NCI-H460 (cell line): ENCODE results near the gene PRRT2. TPM values are rescaled to one million over a fixed set of nuclear protein-coding genes. Genes with fewer than 3 reads are reported as not detected.
"Not testable (repeated sequence)": the region's sequence is repeated elsewhere in the genome, so short reads cannot be mapped to it uniquely, and the experiment has no call there.

Source experiments
- DNase-seq: peaks from one replicate; pipeline ENCODE4 v3.0.0-alpha.2; 2016; ENCODE audit warnings: low read depth; ENCODE audit errors: extremely low read depth
- total RNA-seq: library from RNA; depleted of rRNA; stranded (reverse); fragments of >200 nt; shearing (Covaris generic); gene quantifications from 2 replicates; pipeline ENCODE4 v1.2.3, GENCODE V29; 2014

The PRRT2 gene
- total RNA-seq, 1 experiment from 2014 or later: 0.22 TPM

DNA sequence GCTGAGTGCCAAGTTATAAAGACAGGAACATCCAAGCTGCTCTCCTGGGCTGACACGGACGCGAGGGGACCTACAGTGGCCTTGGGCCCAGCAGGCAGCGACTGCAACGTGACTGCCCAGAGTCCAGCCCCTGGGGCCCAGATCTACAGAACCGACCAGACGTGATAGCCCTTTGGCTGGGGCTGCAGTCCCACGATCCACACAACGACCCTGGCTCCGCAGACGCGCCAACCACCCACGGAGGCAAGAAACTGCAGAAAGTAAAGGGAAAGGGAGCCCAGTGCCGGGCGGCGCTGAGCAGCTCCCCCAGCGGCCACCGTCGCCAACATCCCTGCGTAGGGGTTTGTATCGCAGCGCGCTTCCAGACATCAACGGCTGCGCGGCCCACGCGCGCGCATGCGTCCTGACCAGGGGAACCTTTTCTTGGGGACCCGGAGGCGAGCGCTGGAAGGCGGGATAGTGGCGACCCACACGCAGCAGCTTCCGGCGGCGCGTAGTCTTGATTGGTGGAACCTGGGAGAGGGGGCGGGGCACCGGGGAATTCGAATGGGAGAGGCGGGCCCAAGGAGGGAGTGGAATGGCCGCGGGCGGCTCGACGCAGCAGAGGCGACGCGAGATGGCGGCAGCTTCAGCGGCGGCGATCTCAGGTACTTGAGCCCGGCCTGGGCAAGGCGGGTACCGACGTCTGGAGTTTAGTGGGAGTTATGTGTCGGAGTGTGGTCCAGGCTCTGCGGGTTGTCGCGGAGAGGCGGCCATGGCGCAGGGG is 21.6 kb upstream of the PRRT2 start, which contains the start of gene KIF22:
TSS of gene KIF22 (plus strand) at position 569 of the 766 bp plus-strand sequence. CDS start at position 578, 9 bp downstream.
- DNase-seq: peak; percentile 98

DNA sequence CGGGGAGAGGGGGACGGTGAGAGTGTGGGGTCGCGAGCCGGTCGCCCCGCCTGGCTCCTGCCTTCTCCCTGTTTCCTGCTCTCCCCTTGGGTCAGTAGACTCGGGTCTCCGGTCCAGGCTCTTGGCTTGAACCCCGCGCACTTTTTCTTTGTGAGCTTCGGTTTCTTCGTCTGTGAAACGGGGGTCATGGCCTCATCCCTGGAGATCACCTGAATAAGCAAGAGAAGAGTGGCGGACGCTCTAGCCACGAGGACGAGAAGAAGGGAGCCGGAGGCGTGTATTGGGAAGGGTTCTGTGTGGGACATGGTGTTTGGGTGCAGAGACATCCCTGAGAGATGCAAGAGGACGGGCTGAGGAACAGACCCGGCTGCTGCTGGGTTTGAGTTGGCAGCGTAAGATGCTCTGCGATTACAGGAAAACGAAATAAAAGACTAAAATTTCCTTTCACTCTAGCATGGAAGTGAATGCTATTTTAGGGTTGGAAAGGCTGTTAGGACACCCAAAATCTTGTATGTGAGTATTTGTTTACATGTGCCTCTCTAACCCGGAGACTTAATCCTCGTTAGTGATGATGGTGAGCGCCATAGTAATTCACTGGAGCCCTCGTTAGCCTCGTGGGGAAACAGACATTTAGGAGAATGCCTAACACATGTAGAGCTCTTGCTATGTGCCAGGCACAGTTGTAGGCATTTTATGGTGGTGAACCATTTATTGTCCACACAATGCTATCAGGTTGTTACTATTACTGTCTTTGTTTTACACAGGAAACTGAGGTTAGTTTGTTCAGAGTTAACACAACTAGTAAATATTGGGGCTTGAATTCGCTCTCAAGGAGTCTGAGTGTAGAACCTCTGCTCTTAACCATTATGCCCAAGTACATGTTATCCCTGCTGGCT is 20.8 kb upstream of the PRRT2 start:
- DNase-seq: no peak

DNA sequence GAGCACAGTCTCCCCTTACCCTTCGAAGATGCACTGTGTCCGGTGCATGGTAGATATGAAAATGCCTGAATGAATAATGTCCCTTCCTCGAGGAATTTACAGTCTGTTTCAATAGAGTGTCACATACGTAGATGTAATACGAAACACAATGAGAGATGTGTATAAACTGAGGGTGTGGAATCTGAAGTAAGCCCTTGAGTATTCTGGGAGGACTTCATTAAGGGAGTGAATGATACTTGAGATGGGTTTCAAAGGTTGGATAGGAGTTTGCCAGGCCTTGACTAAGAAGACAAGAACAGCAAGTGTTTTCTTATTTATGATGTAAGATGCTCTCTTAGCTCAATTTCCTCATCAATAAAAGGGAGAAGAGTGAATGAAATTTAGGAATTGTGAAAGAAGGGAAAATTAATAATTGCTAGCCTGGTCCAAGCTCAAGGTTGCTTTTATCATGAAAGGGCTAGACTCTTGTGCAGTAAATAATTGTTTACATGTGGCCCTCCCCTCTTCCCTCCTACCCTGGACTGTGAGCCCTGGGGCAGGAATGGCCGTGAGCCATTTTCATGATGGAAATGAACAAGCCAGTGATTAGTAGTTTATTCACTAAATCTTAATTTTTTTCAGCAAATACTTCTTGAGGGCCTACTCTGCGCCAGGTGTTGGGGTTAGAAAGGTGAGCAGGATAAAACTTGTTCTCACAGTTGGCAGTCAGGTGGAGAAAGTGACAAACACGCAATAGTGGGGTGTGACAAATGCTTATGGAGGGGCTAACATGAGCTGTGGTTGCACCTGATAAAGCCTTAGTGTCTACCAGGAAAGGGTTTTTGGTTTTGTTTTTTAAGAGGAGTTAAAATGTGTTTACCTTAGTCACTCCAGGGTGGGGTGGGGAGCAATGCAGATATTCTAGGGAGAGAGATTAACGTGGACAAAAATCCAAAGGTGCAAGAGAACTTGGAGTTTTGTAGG is 19.9 kb upstream of the PRRT2 start:
- peak; percentile 68 for DNase-seq

DNA sequence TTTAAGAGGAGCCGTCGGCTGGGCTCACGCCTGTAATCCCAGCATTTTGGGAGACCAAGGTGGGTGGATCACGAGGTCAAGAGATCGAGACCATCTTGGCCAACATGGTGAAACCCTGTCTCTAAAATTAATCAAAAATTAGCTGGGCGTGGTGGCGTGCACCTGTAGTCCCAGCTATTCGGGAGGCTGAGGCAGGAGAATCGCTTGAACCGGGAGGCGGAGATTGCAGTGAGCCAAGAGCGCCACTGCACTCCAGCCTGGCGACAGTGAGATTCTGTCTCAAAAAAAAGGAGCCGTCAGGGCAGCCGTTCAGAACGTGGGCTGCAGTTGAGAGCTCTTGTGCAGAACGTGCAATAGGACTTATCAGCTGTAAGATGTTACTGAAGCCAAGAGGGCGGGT is 18.8 kb upstream of the PRRT2 start:
- not testable (repeated sequence) for DNase-seq

DNA sequence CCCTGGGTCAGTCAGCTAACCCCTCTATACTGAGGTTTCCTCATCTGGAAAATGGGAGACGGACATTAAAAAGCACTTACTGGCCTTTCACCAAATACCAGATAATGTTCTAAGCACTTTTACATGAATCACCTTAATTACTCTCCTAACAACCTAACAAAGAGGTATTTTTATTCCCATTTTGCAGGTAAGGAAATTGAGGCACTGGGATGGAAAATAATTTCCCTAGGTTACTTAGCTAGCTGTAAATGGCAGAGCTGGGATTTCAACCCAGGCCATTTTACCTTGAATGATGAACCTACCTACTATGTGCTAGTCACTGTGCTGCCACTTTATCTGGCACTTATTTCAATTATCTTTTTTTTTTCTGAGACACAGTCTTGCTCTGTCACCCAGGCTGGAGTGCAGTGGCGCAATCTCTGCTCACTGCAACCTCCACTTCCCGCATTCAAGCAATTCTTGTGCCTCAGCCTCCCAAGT is 17.7 kb upstream of the PRRT2 start:
- DNase-seq: no peak

DNA sequence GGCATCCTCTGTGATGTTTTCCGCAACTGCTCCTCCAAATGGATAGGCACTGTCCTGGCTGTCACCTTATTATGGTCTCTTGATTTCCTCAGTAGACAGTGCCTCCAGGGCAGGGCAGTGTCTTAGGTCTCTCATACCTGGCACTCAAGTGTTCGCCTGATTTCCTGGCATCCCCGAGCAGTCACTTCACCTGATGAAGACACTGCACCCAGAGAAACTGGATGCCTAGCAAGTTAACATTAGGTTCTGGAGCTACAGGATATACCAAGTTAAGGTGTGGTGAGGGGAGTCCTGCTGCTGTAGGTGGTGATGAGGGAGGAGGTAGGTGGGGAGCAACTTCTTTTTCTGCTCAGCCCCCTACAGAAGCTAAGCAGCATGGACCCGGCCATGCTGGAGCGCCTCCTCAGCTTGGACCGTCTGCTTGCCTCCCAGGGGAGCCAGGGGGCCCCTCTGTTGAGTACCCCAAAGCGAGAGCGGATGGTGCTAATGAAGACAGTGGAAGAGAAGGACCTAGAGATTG is 9.5 kb upstream of the PRRT2 start:
- no peak for DNase-seq

DNA sequence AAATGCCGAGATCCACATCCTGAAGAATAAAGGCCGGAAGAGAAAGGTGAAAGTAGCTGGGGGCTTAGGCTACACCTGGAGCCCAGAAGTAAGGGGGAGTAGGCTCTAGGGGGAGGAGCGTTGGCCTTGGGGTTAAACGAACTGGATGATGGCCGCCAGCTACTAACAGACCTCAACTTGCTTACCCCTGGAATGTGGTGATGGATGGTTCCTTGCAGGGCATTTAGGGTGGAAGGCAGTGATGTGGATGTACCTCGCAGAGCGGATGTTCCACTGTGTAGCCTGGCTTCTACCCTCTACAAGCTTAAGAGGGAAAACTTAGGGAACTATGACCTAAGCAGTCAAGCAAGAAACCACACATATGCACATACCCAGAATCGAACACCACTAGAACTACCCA is 8.0 kb upstream of the PRRT2 start:
- DNase-seq: no peak

DNA sequence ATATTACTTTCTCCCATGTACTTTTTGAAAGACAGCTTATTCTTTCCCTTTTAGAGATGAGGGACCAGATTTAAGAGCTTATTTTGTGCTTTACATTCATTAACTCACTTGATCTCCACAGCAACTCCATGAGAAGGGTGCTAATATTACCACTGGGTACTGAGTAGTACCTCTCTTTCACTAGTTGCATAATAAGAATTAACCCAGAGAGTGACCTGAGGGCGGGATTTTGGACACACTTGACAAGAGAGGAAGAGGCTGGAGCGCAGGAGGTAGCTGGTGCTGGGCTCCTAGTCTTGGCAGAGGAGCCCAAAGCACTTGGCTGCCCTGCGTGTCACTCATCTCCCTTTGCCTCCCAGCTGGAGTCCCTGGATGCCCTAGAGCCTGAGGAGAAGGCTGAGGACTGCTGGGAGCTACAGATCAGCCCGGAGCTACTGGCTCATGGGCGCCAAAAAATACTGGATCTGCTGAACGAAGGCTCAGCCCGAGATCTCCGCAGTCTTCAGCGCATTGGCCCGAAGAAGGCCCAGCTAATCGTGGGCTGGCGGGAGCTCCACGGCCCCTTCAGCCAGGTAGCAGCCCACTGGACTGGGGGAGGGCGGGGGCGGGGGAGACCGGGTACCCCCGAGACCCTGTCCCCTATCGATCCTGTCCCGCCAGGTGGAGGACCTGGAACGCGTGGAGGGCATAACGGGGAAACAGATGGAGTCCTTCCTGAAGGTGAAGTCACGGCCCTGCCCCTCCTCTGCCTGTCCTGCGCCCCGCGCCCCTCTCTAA is 7.3 kb upstream of the PRRT2 start:
- no peak for DNase-seq

DNA sequence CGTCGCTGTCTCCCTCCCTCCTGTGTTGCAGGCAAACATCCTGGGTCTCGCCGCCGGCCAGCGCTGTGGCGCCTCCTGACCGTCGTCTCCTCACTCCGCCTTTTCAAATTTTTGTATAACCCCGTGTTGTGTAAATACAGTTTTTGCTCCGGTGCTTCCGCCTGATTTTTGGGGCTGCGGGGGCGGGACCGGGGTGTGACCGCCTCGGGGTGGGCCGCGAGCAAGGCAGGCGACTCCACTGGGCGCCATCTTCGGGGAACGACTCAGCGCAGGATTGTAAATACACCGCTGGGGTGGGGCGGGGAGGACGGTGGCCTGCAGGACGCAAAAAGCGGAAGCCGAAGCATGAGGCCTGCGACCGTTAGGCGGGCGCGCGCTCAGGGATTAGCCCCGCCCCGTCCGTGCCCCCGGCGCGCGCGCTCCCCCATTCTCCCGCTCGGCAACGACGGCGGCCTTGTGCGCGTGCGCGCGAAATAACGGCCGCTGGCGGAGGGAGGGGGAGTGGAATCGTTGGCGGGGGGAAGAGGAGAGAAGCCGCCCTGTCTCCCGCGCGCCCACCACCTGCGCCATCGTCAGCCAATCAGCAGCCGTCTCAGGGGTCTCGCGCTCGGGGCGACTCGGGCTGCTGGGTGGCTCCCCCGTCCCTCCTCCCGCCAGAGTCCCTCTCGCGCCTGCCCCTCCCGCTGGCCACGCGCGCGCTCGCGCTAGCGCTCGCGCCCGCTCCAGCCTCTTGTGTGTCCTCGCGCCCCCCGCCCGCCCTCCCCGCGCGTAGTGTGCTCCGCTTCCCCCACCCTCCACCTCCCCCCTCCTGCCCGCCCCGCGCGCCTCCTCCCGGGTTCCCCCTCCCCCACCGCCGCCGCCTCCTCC is 6.5 kb upstream of the PRRT2 start:
- DNase-seq: peak; percentile 94

DNA sequence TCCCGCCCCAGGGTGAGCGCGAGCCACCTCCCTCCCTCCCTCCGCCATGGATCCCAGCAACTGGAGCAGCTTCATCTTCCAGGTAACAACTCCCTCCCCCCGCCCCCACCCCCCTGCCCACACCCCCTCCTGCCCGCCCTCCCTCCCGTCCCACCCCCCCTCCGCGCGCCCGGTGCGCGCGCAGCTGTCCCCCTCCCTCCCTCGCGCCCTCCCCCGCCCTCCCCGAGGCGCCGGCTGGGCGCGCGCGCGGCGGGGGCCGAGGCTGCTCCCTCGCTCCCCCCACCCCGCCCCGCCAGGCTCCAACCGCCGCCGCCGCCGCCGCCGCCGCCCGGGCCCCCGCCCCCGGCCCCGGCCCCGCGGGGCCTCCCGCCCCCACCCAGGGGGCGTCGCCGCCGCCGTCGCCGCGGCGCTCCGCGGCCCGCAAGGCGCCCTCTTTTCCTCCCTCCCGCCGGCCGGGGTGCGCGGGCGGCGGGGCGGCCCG is 5.9 kb upstream of the PRRT2 start, which contains the start of gene MAZ:
TSS of gene MAZ (plus strand) at position 431 of the 481 bp plus-strand sequence. CDS start 173 bp downstream, outside the sequence.
- no peak for DNase-seq

DNA sequence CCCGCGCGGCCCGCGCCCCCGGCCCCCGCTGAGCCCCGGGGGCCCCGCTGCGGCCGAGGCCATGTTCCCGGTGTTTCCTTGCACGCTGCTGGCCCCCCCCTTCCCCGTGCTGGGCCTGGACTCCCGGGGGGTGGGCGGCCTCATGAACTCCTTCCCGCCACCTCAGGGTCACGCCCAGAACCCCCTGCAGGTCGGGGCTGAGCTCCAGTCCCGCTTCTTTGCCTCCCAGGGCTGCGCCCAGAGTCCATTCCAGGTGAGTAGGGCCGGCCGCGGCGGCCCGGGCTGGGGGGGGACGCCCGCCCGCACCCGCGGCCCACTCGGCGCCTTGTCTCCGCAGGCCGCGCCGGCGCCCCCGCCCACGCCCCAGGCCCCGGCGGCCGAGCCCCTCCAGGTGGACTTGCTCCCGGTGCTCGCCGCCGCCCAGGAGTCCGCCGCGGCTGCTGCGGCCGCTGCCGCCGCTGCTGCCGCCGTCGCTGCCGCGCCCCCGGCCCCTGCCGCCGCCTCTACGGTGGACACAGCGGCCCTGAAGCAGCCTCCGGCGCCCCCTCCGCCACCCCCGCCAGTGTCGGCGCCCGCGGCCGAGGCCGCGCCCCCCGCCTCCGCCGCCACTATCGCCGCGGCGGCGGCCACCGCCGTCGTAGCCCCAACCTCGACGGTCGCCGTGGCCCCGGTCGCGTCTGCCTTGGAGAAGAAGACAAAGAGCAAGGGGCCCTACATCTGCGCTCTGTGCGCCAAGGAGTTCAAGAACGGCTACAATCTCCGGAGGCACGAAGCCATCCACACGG is 5.2 kb upstream of the PRRT2 start:
- no peak for DNase-seq

DNA sequence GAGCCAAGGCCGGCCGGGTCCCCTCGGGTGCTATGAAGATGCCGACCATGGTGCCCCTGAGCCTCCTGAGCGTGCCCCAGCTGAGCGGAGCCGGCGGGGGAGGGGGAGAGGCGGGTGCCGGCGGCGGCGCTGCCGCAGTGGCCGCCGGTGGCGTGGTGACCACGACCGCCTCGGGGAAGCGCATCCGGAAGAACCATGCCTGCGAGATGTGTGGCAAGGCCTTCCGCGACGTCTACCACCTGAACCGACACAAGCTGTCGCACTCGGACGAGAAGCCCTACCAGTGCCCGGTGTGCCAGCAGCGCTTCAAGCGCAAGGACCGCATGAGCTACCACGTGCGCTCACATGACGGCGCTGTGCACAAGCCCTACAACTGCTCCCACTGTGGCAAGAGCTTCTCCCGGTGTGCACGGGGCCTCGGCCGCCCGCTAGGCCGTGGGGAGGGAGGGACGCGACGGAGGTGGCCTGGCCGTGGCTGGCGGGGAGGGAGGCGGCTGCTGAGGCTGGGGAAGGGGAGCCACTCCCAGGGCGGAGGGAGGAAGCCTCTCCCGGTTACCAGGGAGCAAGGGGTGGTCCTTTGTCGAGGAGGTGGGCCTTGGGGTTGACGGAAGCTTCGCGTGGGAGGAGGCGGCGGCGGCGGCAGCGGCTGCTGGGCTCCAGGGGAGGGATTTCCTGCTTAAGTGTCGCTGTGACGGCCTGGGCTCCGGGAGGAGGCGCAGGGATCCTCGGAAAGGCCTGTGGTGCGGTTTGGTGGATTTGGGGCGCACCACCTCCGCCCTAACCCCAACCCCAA is 4.4 kb upstream of the PRRT2 start:
- DNase-seq: peak; percentile 89

DNA sequence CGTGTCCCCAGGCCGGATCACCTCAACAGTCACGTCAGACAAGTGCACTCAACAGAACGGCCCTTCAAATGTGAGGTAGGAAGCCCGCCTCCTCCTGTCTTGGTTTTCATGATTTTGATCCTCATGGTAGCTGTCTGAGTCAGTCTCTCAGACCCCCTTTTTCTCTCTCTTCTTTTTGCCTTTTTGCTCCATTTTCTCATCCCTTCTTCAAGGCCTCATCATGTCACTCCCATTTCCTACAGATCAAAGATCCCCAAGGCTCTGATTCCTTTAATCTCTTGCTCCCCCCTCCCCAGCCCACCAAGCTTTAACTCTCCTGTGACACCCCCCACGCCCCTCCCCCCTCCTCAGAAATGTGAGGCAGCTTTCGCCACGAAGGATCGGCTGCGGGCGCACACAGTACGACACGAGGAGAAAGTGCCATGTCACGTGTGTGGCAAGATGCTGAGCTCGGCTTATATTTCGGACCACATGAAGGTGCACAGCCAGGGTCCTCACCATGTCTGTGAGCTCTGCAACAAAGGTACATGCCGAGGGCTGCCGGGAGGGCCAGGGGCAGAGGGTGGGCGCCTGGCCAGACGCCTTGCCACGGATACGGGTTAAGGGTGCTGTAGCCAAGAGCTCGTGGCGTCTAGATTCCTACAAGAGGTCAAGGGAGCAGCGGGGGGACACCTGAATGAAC is 3.6 kb upstream of the PRRT2 start:
- DNase-seq: no peak

DNA sequence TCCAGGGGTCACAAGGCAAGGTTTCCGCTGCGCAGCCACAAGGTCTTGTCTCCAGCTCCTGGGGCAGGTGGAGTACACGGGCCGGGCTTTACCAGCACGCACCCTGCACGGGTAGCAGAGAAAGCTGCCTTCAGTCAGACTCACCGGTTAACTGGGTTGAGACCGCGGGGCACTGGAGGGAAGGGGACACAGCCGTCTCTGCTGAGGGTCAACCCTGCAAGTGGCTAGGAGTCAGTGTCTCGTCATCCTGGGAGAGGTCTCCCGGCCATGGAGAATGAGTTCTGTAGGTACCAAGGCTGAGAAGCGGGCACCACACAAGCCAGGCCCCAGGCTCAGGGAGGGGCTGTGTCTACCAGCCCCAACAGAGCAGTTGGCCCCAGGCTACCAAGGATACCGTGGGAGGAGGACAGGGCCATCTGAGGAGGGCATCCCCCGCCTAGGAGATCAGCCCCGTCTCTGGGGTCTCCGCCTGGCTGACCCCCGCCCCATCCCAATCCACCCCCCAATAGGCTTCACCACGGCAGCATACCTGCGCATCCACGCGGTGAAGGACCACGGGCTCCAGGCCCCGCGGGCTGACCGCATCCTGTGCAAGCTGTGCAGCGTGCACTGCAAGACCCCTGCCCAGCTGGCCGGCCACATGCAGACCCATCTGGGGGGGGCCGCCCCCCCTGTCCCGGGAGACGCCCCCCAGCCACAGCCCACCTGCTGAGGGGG is 2.8 kb upstream of the PRRT2 start:
- no peak for DNase-seq
